ENCODE results near the gene TENM3. TPM values are rescaled to one million over a fixed set of nuclear protein-coding genes. Genes with fewer than 3 reads are reported as not detected.

Gene TENM3
- total RNA-seq, 2 experiments from 2014 or later: not detected

DNA sequence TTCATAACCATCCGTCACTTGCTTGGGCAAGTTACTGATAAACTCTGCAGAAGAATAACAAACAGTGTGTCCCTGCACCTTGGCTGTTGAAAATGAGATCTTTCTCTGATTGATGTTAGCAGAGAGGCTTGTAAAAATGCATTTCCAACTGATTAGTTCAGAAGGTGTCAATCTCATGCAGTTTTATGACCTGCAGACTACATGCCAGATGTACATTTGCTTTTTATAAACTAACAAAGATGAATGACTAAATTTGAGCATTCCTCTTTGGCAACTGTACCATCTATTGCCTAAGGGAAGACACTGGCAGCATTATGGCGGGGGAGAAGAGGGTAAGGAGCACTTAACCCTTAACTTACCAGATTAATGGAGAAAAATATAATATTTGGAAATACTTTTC, 481.2 kb downstream of the TENM3 start:
- Histone ChIP-seq H3K36me3 (ENCODE audit: insufficient read depth, low read length) (no peaks in the 10 kb centered on the region), H3K4me2 (ENCODE audit: low read length) (no peak overlapping the region), H3K4me3 (ENCODE audit: low read depth, low read length, poor library complexity, severe bottlenecking) (no peak overlapping the region), H3K27ac (ENCODE audit: low read depth, low read length, poor library complexity, severe bottlenecking) (no peak overlapping the region), H3K4me1 (ENCODE audit: insufficient read depth, low read length, poor library complexity, severe bottlenecking) (no peaks in the 10 kb centered on the region), H2AFZ (ENCODE audit: low read length) (no peak overlapping the region), H3K9me3 (ENCODE audit: low read length) (no peaks in the 10 kb centered on the region), H4K20me1 (ENCODE audit: insufficient read depth, low read length) (no peaks in the 10 kb centered on the region), H3K79me2 (ENCODE audit: insufficient read depth, low read depth, low read length) (no peaks in the 10 kb centered on the region), H3K9me2 (ENCODE audit: insufficient read depth, low read length) (no peaks in the 10 kb centered on the region)
- no TSS peak for BruUV-seq (replicated peaks)
- no peak for DNase-seq (ENCODE audit: low spot score)
- ChIA-PET CTCF (ENCODE audit: unreplicated experiment) (no interaction called here), POLR2A (no interaction called here)
- intact Hi-C loops (cut with micrococcal nuclease; ENCODE audit: unreplicated experiment): no loop called here
- TF ChIP-seq EZH2phosphoT487 (IDR thresholded peaks at IDR 0.05; ENCODE audit: borderline replicate concordance, low read depth, low read length): no peak
- TF ChIP-seq, protein P1, sequence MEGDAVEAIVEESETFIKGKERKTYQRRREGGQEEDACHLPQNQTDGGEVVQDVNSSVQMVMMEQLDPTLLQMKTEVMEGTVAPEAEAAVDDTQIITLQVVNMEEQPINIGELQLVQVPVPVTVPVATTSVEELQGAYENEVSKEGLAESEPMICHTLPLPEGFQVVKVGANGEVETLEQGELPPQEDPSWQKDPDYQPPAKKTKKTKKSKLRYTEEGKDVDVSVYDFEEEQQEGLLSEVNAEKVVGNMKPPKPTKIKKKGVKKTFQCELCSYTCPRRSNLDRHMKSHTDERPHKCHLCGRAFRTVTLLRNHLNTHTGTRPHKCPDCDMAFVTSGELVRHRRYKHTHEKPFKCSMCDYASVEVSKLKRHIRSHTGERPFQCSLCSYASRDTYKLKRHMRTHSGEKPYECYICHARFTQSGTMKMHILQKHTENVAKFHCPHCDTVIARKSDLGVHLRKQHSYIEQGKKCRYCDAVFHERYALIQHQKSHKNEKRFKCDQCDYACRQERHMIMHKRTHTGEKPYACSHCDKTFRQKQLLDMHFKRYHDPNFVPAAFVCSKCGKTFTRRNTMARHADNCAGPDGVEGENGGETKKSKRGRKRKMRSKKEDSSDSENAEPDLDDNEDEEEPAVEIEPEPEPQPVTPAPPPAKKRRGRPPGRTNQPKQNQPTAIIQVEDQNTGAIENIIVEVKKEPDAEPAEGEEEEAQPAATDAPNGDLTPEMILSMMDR (conservative IDR thresholded peaks at IDR 0.05; ENCODE audit: low read length): no peak

DNA sequence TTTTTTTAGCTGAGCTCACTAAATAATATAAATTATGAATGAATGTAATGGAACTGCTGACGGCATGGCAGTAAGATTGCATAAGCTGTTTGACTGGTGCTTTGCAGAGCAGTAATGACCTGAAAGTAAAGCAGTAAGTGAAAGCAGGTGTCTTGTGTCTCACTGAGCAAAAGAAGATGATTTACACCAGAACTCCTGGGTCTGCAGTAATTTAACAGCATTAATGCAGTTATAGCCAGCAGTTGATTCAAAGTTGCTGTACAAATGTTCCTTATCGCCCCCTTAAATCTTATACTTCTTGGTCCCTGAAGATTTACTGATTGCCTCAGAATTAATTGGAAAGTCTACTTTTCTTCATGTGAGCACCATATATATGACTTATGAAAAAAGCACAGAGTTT, 486.3 kb downstream of the TENM3 start:
- no peaks in the 10 kb centered on the region for H3K79me2 ChIP-seq (ENCODE audit: insufficient read depth, low read depth, low read length)
- no peaks in the 10 kb centered on the region for H3K4me1 ChIP-seq (ENCODE audit: insufficient read depth, low read length, poor library complexity, severe bottlenecking)
- intact Hi-C loops (cut with micrococcal nuclease; ENCODE audit: unreplicated experiment): no loop called here
- CTCF ChIA-PET (ENCODE audit: unreplicated experiment): no interaction called here
- no peak overlapping the region for H3K27ac ChIP-seq (ENCODE audit: low read depth, low read length, poor library complexity, severe bottlenecking)
- BruUV-seq (replicated peaks): no TSS peak
- no peaks in the 10 kb centered on the region for H3K9me3 ChIP-seq (ENCODE audit: low read length)
- H3K4me3 ChIP-seq (ENCODE audit: low read depth, low read length, poor library complexity, severe bottlenecking): no peak overlapping the region
- no peaks in the 10 kb centered on the region for H3K36me3 ChIP-seq (ENCODE audit: insufficient read depth, low read length)
- H2AFZ ChIP-seq (ENCODE audit: low read length): no peak overlapping the region
- POLR2A ChIA-PET: no interaction called here
- H4K20me1 ChIP-seq (ENCODE audit: insufficient read depth, low read length): no peaks in the 10 kb centered on the region
- no peak overlapping the region for H3K4me2 ChIP-seq (ENCODE audit: low read length)
- no peak for DNase-seq (ENCODE audit: low spot score)
- no peaks in the 10 kb centered on the region for H3K9me2 ChIP-seq (ENCODE audit: insufficient read depth, low read length)
- TF ChIP-seq EZH2phosphoT487 (IDR thresholded peaks at IDR 0.05; ENCODE audit: borderline replicate concordance, low read depth, low read length): no peak
- TF ChIP-seq, protein P1 (conservative IDR thresholded peaks at IDR 0.05; ENCODE audit: low read length): no peak

DNA sequence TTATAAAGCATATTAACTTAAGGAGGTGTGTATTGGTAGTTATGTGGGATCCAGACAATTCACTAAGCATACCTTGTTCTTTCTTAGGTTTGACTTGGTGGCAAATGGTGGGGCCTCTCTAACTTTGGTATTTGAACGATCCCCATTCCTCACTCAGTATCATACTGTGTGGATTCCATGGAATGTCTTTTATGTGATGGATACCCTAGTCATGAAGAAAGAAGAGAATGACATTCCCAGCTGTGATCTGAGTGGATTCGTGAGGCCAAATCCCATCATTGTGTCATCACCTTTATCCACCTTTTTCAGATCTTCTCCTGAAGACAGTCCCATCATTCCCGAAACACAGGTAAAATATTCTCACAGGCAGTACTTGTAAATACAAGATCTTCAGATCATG, 487.6 kb downstream of the TENM3 start:
- POLR2A ChIA-PET: no interaction called here
- H3K4me1 ChIP-seq (ENCODE audit: insufficient read depth, low read length, poor library complexity, severe bottlenecking): no peaks in the 10 kb centered on the region
- H3K4me2 ChIP-seq (ENCODE audit: low read length): no peak overlapping the region
- H3K79me2 ChIP-seq (ENCODE audit: insufficient read depth, low read depth, low read length): no peaks in the 10 kb centered on the region
- TF ChIP-seq, protein P1 (conservative IDR thresholded peaks at IDR 0.05; ENCODE audit: low read length): no peak
- TF ChIP-seq EZH2phosphoT487 (IDR thresholded peaks at IDR 0.05; ENCODE audit: borderline replicate concordance, low read depth, low read length): no peak
- no TSS peak for BruUV-seq (replicated peaks)
- H3K4me3 ChIP-seq (ENCODE audit: low read depth, low read length, poor library complexity, severe bottlenecking): no peak overlapping the region
- intact Hi-C loops (cut with micrococcal nuclease; ENCODE audit: unreplicated experiment): no loop called here
- no peak overlapping the region for H2AFZ ChIP-seq (ENCODE audit: low read length)
- no peak for DNase-seq (ENCODE audit: low spot score)
- H3K36me3 ChIP-seq (ENCODE audit: insufficient read depth, low read length): no peaks in the 10 kb centered on the region
- H3K9me3 ChIP-seq (ENCODE audit: low read length): no peaks in the 10 kb centered on the region
- no peaks in the 10 kb centered on the region for H4K20me1 ChIP-seq (ENCODE audit: insufficient read depth, low read length)
- H3K27ac ChIP-seq (ENCODE audit: low read depth, low read length, poor library complexity, severe bottlenecking): no peak overlapping the region
- H3K9me2 ChIP-seq (ENCODE audit: insufficient read depth, low read length): no peaks in the 10 kb centered on the region
- CTCF ChIA-PET (ENCODE audit: unreplicated experiment): no interaction called here

Measured in OCI-LY7 (cell line).